HCT116 (cell line): ENCODE data around the gene CSNK1E. TPM values are rescaled to one million over a fixed set of nuclear protein-coding genes. Genes with fewer than 3 reads are reported as not detected.

ENCODE experiments used
- ATAC-seq: fragments of 200-7000 bp; cut with Tn5 transposase; 2 replicates; pipeline ENCODE4 v1.9.1; 2020; ENCODE audit warnings: mild to moderate bottlenecking, moderate library complexity
- BruUV-seq: library from RNA; stranded (reverse); fragments of 400-500 nt; replicated peaks from 2 replicates; lab custom pipeline; 2021; lab: Mats Ljungman, UMichigan
- CTCF ChIA-PET: fragments of 300-600 bp; sonication (Branson Sonifier 250); formaldehyde crosslinking; loops from one replicate; lab custom pipeline; 2021; ENCODE audit warnings: antibody characterized with exemption; lab: Charles Lee
- POLR2A ChIA-PET: fragments of 300-600, 350-600 bp; sonication (Branson Sonifier 250); formaldehyde crosslinking; loops from one replicate; lab custom pipeline; 2021; ENCODE audit warnings: antibody characterized with exemption; lab: Charles Lee
- RAD21 ChIA-PET, 2 experiments: fragments of 300-600 bp; sonication (Branson Sonifier 250); formaldehyde crosslinking; loops; one replicate each; lab custom pipeline; 2023; ENCODE audit warnings: low total read pairs in 2 of 2; ENCODE audit not compliant: uncharacterized antibody in 2 of 2, unreplicated experiment in 2 of 2, low non-redundant PET in 1 of 2; lab: Charles Lee
- DNase-seq: peaks from one replicate; pipeline ENCODE4 v3.0.0-alpha.2; 2010; ENCODE audit warnings: low read depth, low spot score
- H2AFZ ChIP-seq: fragments of 200-600 bp; shearing (Covaris generic), sonication (generic); 2 replicates; pipeline ENCODE4 v1.6.1; 2017; ENCODE audit warnings: low read depth, mixed run types, mixed read lengths, antibody characterized with exemption, low read length; ENCODE audit not compliant: poor library complexity, severe bottlenecking
- H3K27ac ChIP-seq: 2 replicates; pipeline ENCODE4 v1.5.1; 2012; ENCODE audit warnings: low read depth, low read length
- H3K27me3 ChIP-seq: fragments of 200-600 bp; sonication (generic); 2 replicates; pipeline ENCODE4 v1.6.1; 2016; ENCODE audit warnings: mixed run types, low read length, mixed read lengths; ENCODE audit not compliant: insufficient read depth
- H3K36me3 ChIP-seq, 2 experiments: fragments of 200-500 bp in 1 of 2; fragments of 200-600 bp in 1 of 2; sonication (Bioruptor generic) in 1 of 2; sonication (generic) in 1 of 2; 2 replicates each; pipeline versions ENCODE4 v1.5.1 to v1.6.1; 2014 to 2016; ENCODE audit warnings: low read length in 2 of 2, inconsistent platforms in 1 of 2, mixed read lengths in 1 of 2, mixed run types in 1 of 2; ENCODE audit not compliant: insufficient read depth in 2 of 2, control insufficient read depth in 1 of 2
- H3K4me1 ChIP-seq, 2 experiments: fragments of 200-600 bp in 1 of 2; sonication (generic) in 1 of 2; 2 replicates each; pipeline versions ENCODE4 v1.5.1 to v1.6.1; 2012 to 2017; ENCODE audit warnings: low read length in 2 of 2, inconsistent platforms in 1 of 2, mild to moderate bottlenecking in 1 of 2, mixed read lengths in 1 of 2, mixed run types in 1 of 2, moderate library complexity in 1 of 2; ENCODE audit not compliant: insufficient read depth in 2 of 2, control insufficient read depth in 1 of 2
- H3K4me2 ChIP-seq: fragments of 200-600 bp; sonication (generic); 2 replicates; pipeline ENCODE4 v1.6.1; 2017; ENCODE audit warnings: mixed run types, low read length, mixed read lengths
- H3K4me3 ChIP-seq, 2 experiments: fragments of 200-600 bp in 1 of 2; sonication (generic) in 1 of 2; replicated peaks in 1 of 2; 2 replicates each; pipeline ENCODE4 v1.5.1; 2011 to 2016; ENCODE audit warnings: low read length in 2 of 2, control low read depth in 1 of 2, low read depth in 1 of 2, mild to moderate bottlenecking in 1 of 2, mixed read lengths in 1 of 2, mixed run types in 1 of 2
- H3K79me2 ChIP-seq: fragments of 200-600 bp; sonication (generic); 2 replicates; pipeline ENCODE4 v1.6.1; 2017; ENCODE audit warnings: mild to moderate bottlenecking, mixed run types, low read length, moderate library complexity, mixed read lengths; ENCODE audit not compliant: insufficient read depth
- H3K9ac ChIP-seq: fragments of 200-600 bp; sonication (generic); 2 replicates; pipeline ENCODE4 v1.6.1; 2016; ENCODE audit warnings: low read length, mixed read lengths
- H3K9me2 ChIP-seq: fragments of 200-600 bp; sonication (generic), shearing (Covaris generic); 2 replicates; pipeline ENCODE4 v1.6.1; 2017; ENCODE audit warnings: mixed run types, mild to moderate bottlenecking, moderate library complexity; ENCODE audit not compliant: insufficient read depth
- H3K9me3 ChIP-seq, 2 experiments: fragments of 200-500 bp in 1 of 2; fragments of 200-600 bp in 1 of 2; sonication (Bioruptor generic) in 1 of 2; sonication (generic) in 1 of 2; 2 replicates each; pipeline ENCODE4 v1.6.1; 2014 to 2017; ENCODE audit warnings: low read length in 2 of 2, mixed read lengths in 2 of 2, inconsistent platforms in 1 of 2, low read depth in 1 of 2, mild to moderate bottlenecking in 1 of 2, mixed run types in 1 of 2, moderate library complexity in 1 of 2; ENCODE audit not compliant: control insufficient read depth in 1 of 2, insufficient read depth in 1 of 2
- H4K20me1 ChIP-seq: fragments of 200-600 bp; sonication (generic), shearing (Covaris generic); 2 replicates; pipeline ENCODE4 v1.6.1; 2017; ENCODE audit warnings: mixed run types, mild to moderate bottlenecking, moderate library complexity; ENCODE audit not compliant: insufficient read depth
- CBX3 ChIP-seq: IDR thresholded peaks from 2 replicates; pipeline ENCODE4 v1.6.1; 2012; ENCODE audit warnings: low read depth
- CTCF ChIP-seq, 3 experiments: fragments of 200-600 bp in 1 of 3; sonication (generic) in 1 of 3; IDR thresholded peaks in 2 of 3; conservative IDR thresholded peaks in 1 of 3; 2 replicates each; pipeline ENCODE4 v1.5.1; 2012 to 2017; ENCODE audit warnings: low read depth in 2 of 3, low read length in 2 of 3, antibody characterized with exemption in 1 of 3, borderline replicate concordance in 1 of 3, control low read depth in 1 of 3, mild to moderate bottlenecking in 1 of 3, mixed read lengths in 1 of 3, mixed run types in 1 of 3, moderate library complexity in 1 of 3; ENCODE audit not compliant: insufficient read depth in 1 of 3
- EGR1 ChIP-seq: IDR thresholded peaks from 2 replicates; pipeline ENCODE4 v1.6.1; 2012; ENCODE audit warnings: low read depth
- ELF1 ChIP-seq: IDR thresholded peaks from 2 replicates; pipeline ENCODE4 v1.6.1; 2012; ENCODE audit warnings: low read depth, borderline replicate concordance
- EZH2 ChIP-seq: fragments of 200-600 bp; sonication (generic); IDR thresholded peaks from 2 replicates; pipeline ENCODE4 v1.6.1; 2017; ENCODE audit warnings: antibody characterized with exemption, mixed run types
- EZH2phosphoT487 ChIP-seq: fragments of 200-600 bp; IDR thresholded peaks from 2 replicates; pipeline ENCODE4 v1.6.1; 2018; ENCODE audit warnings: antibody characterized with exemption, borderline replicate concordance
- FOSL1 ChIP-seq: IDR thresholded peaks from 2 replicates; pipeline ENCODE4 v1.6.1; 2012; ENCODE audit warnings: low read depth
- JUND ChIP-seq: IDR thresholded peaks from 2 replicates; pipeline ENCODE4 v1.6.1; 2012
- MAX ChIP-seq: IDR thresholded peaks from 2 replicates; pipeline ENCODE4 v1.6.1; 2012
- POLR2A ChIP-seq: IDR thresholded peaks from 2 replicates; pipeline ENCODE4 v1.7.0; 2011; ENCODE audit warnings: borderline replicate concordance; ENCODE audit not compliant: insufficient read depth, insufficient read length; ENCODE audit errors: extremely low read depth
- RAD21 ChIP-seq: IDR thresholded peaks from 2 replicates; pipeline ENCODE4 v1.6.1; 2012; ENCODE audit warnings: low read depth, mild to moderate bottlenecking
- SP1 ChIP-seq: IDR thresholded peaks from 2 replicates; pipeline ENCODE4 v1.6.1; 2012; ENCODE audit warnings: low read depth
- SRF ChIP-seq: IDR thresholded peaks from 2 replicates; pipeline ENCODE4 v1.6.1; 2012; ENCODE audit warnings: low read depth
- TCF7L2 ChIP-seq: IDR thresholded peaks from 2 replicates; pipeline ENCODE4 v1.7.0; 2011; ENCODE audit warnings: borderline replicate concordance, inconsistent platforms; ENCODE audit not compliant: insufficient read depth, insufficient read length; ENCODE audit errors: extremely low read depth
- YY1 ChIP-seq: IDR thresholded peaks from 2 replicates; pipeline ENCODE4 v1.6.1; 2011; ENCODE audit warnings: low read length, low read depth, moderate library complexity, mild to moderate bottlenecking; ENCODE audit not compliant: insufficient replicate concordance; ENCODE audit errors: extremely low read depth
- ZFX ChIP-seq: fragments of 450-650 bp; IDR thresholded peaks from 2 replicates; pipeline ENCODE4 v1.6.1; 2017
- ZNF274 ChIP-seq: fragments of 200-500 bp; sonication (Bioruptor generic); IDR thresholded peaks from 2 replicates; pipeline ENCODE4 v1.6.1; 2014; ENCODE audit warnings: mild to moderate bottlenecking, low read depth, low read length, inconsistent platforms
- intact Hi-C: fragments of 100-400 bp; cut with micrococcal nuclease; formaldehyde crosslinking; loops from 2 replicates; pipeline ENCODE4 v1.10.0; 2022
- total RNA-seq: library from RNA; stranded (reverse); gene quantifications from one replicate; pipeline ENCODE4 v1.2.1, GENCODE V29; 2021; ENCODE audit not compliant: unreplicated experiment
- TF ChIP-seq, protein P1 (sequence below): IDR thresholded peaks from 2 replicates; pipeline ENCODE4 v1.6.1; 2012
- TF ChIP-seq, protein P2 (sequence below): IDR thresholded peaks from 2 replicates; pipeline ENCODE4 v1.6.1; 2011; ENCODE audit warnings: mild to moderate bottlenecking, low read length, moderate library complexity; ENCODE audit not compliant: insufficient replicate concordance; ENCODE audit errors: extremely low read depth
- TF ChIP-seq, protein P3 (sequence below): IDR thresholded peaks from 2 replicates; pipeline ENCODE4 v1.6.1; 2012; ENCODE audit warnings: low read depth

The CSNK1E gene
- total RNA-seq, 1 experiment from 2014 or later: 190 TPM

GRCh38 chr22:38251341-38251692 lies 65.9 kb downstream of the CSNK1E start:
- Histone ChIP-seq H3K27me3 (no peaks in the 10 kb centered on the region), H3K9ac (no peak overlapping the region), H2AFZ (no peak overlapping the region), H3K9me3 (peaks cover 0 to 6% of the 10 kb centered on the region in 2 experiments; a peak in 1 of 4 replicates), H3K9me2 (no peaks in the 10 kb centered on the region)
- no peak for DNase-seq
- BruUV-seq: no TSS peak
- CTCF ChIA-PET: no interaction called here
- TF ChIP-seq SP1: no peak
- no peak for TF ChIP-seq RAD21
- TF ChIP-seq ZNF274: no peak
- no peak for TF ChIP-seq TCF7L2
- no peak for TF ChIP-seq ZFX
- no peak for TF ChIP-seq POLR2A
- TF ChIP-seq EGR1: no peak
- TF ChIP-seq SRF: no peak
- no peak for TF ChIP-seq CBX3
- TF ChIP-seq EZH2phosphoT487: no peak
- TF ChIP-seq FOSL1: no peak
- no peak for TF ChIP-seq ELF1
- TF ChIP-seq, protein P1, sequence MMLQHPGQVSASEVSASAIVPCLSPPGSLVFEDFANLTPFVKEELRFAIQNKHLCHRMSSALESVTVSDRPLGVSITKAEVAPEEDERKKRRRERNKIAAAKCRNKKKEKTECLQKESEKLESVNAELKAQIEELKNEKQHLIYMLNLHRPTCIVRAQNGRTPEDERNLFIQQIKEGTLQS: no peak
- no peak for TF ChIP-seq EZH2
- TF ChIP-seq CTCF (IDR thresholded peaks at IDR 0.05 in 2 of 3, conservative IDR thresholded peaks at IDR 0.05 in 1 of 3; ENCODE audit: borderline replicate concordance in 1 of 3, insufficient read depth in 1 of 3, low read depth in 2 of 3, low read length in 2 of 3): no peak
- TF ChIP-seq JUND: no peak
- TF ChIP-seq YY1: no peak
- no peak for TF ChIP-seq MAX
- TF ChIP-seq, protein P2, sequence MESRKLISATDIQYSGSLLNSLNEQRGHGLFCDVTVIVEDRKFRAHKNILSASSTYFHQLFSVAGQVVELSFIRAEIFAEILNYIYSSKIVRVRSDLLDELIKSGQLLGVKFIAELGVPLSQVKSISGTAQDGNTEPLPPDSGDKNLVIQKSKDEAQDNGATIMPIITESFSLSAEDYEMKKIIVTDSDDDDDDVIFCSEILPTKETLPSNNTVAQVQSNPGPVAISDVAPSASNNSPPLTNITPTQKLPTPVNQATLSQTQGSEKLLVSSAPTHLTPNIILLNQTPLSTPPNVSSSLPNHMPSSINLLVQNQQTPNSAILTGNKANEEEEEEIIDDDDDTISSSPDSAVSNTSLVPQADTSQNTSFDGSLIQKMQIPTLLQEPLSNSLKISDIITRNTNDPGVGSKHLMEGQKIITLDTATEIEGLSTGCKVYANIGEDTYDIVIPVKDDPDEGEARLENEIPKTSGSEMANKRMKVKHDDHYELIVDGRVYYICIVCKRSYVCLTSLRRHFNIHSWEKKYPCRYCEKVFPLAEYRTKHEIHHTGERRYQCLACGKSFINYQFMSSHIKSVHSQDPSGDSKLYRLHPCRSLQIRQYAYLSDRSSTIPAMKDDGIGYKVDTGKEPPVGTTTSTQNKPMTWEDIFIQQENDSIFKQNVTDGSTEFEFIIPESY: no peak
- TF ChIP-seq, protein P3, sequence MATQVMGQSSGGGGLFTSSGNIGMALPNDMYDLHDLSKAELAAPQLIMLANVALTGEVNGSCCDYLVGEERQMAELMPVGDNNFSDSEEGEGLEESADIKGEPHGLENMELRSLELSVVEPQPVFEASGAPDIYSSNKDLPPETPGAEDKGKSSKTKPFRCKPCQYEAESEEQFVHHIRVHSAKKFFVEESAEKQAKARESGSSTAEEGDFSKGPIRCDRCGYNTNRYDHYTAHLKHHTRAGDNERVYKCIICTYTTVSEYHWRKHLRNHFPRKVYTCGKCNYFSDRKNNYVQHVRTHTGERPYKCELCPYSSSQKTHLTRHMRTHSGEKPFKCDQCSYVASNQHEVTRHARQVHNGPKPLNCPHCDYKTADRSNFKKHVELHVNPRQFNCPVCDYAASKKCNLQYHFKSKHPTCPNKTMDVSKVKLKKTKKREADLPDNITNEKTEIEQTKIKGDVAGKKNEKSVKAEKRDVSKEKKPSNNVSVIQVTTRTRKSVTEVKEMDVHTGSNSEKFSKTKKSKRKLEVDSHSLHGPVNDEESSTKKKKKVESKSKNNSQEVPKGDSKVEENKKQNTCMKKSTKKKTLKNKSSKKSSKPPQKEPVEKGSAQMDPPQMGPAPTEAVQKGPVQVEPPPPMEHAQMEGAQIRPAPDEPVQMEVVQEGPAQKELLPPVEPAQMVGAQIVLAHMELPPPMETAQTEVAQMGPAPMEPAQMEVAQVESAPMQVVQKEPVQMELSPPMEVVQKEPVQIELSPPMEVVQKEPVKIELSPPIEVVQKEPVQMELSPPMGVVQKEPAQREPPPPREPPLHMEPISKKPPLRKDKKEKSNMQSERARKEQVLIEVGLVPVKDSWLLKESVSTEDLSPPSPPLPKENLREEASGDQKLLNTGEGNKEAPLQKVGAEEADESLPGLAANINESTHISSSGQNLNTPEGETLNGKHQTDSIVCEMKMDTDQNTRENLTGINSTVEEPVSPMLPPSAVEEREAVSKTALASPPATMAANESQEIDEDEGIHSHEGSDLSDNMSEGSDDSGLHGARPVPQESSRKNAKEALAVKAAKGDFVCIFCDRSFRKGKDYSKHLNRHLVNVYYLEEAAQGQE: no peak
- TF ChIP-seq, all 23 proteins: peak for 0
- no peaks in the 10 kb centered on the region; a peak in 1 of 4 replicates for H3K36me3 ChIP-seq
- intact Hi-C loops: no loop called here
- H3K79me2 ChIP-seq: peaks cover 35% of the 10 kb centered on the region
- ATAC-seq: no peak
- H4K20me1 ChIP-seq: no peaks in the 10 kb centered on the region
- POLR2A ChIA-PET: no interaction called here
- no peak overlapping the region for H3K4me3 ChIP-seq
- no peak overlapping the region for H3K27ac ChIP-seq
- H3K4me2 ChIP-seq: no peak overlapping the region
- RAD21 ChIA-PET: no interaction called here
- H3K4me1 ChIP-seq: no peaks in the 10 kb centered on the region
